HFF-Myc (cell line): Measurements from ENCODE around the gene ATP5ME.

Source experiments
- DNase-seq: peaks from one replicate; pipeline ENCODE4 v3.0.0-alpha.2; 2011; ENCODE audit warnings: low read depth; ENCODE audit errors: extremely low read depth
- H3K4me3 ChIP-seq: replicated peaks from 2 replicates; pipeline ENCODE4 v1.5.1; 2011; ENCODE audit warnings: low read depth, mild to moderate bottlenecking, control low read depth, low read length
- TF ChIP-seq, protein P1 (sequence below): IDR thresholded peaks from 2 replicates; pipeline ENCODE4 v1.5.1; 2012; ENCODE audit warnings: mild to moderate bottlenecking, low read depth, low read length, control low read depth; ENCODE audit errors: missing control alignments

ATP5ME gene

DNA sequence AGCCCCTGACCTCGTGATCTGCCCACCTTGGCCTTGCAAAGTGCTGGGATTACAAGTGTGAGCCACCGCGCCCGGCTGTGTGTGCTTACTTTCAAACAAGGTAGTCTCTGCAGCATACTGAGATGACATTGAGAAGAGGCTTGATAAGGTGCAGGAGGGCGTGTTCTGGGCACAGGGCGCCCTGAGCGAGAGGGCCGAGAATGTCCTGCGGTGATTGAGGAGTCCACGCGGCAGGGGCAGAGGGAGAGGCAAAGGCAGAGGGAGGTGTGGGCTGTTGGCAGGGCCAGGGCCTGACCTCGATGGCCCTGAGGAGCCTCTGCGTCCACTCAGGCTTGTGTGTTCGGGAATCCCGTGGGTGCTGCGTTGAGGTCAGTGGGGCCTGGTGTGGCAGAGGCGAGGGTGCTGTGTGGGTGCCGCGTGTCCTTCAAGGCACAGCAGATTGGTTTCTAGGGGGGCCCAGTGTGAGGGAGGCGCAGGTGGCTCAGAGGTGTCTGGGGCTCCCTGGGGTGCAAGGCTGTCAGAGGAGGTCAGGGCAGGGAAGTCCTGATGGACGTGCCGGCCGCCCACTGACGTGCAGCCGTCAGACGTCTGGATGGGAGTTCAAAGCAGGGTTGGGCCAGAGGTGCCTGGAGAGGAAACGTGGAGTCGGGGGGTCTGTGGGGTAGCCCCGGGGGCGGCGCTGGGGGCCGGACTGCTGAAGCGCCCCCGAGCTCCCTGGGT, 43.7 kb upstream of the ATP5ME start:
- no peak overlapping the region for H3K4me3 ChIP-seq
- DNase-seq = no peak
- TF ChIP-seq, protein P1, sequence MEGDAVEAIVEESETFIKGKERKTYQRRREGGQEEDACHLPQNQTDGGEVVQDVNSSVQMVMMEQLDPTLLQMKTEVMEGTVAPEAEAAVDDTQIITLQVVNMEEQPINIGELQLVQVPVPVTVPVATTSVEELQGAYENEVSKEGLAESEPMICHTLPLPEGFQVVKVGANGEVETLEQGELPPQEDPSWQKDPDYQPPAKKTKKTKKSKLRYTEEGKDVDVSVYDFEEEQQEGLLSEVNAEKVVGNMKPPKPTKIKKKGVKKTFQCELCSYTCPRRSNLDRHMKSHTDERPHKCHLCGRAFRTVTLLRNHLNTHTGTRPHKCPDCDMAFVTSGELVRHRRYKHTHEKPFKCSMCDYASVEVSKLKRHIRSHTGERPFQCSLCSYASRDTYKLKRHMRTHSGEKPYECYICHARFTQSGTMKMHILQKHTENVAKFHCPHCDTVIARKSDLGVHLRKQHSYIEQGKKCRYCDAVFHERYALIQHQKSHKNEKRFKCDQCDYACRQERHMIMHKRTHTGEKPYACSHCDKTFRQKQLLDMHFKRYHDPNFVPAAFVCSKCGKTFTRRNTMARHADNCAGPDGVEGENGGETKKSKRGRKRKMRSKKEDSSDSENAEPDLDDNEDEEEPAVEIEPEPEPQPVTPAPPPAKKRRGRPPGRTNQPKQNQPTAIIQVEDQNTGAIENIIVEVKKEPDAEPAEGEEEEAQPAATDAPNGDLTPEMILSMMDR = no peak

- H3K4me3 ChIP-seq = no peak overlapping the region
- no peak for DNase-seq
- TF ChIP-seq, protein P1 = no peak
Observed at GRCh38 chr4:714087-714486, 40.0 kb upstream of the ATP5ME start.

- TF ChIP-seq, protein P1 = no peak
- no peak for DNase-seq
Observed at GRCh38 chr4:712916-713632, 39.0 kb upstream of the ATP5ME start.

DNA sequence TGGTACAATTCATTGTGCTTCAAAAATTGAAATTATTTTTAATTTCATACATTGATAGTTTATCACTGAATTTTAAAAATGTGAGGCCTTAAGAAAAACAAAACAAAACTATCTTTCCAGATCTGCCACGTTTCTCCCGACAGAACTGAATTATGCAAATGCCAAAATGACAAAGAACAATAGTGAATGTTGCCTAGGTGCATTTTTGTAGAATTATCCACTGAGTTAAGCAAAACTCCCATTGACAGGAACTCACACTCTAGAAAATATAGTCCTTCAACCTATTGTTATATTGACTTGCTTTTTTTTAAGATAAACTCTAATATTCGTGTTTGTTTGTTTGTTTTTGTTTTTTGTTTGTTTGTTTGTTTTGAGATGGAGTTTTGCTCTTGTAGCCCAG, 38.0 kb upstream of the ATP5ME start:
- H3K4me3 ChIP-seq = no peak overlapping the region
- TF ChIP-seq, protein P1 = no peak
- DNase-seq = no peak

More at GRCh38 chr4:712916-713632, 39.0 kb upstream of the ATP5ME start:
- H3K4me3 ChIP-seq = no peak overlapping the region

DNA sequence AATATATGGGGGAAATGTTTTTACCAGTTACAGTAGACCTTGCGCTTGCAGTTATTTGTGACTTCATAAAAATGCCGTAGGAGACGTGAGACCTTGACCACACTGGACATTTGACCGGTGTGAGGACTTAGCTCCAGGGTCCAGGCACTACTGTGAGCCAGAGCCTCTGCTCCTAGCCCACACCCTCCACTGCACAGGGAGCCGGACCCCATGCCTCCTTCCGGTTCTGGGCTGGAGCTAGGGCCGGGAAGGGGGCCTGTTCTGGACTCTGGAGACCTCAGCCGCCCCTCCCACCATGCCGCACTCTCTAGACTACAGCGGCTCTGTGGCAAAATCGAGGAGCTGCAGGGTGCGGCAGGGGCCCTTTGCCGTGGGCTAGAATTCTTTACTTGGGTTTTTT, 36.8 kb upstream of the ATP5ME start:
- no peak for DNase-seq
- H3K4me3 ChIP-seq = no peak overlapping the region
- TF ChIP-seq, protein P1 = no peak

DNA sequence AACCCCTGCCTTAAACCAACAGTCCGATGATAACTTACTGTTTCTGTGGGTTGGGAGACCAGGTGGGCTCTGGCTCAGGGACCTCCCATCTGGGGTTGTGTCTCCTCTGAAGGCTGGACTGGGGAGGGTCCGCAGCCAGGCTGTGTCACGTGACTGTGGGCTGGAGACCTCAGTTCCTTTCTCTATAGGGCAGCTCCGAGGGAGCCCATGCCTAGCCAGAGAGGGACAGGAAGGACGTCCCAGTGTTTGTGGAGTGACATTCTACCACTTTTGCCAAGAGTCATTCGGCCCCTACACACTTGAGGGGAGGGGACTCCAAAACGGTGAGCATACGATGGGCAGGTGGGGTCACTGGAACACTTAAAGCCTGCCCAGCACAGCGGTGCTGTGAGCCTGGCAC, 36.0 kb upstream of the ATP5ME start:
- DNase-seq = no peak
- H3K4me3 ChIP-seq = no peak overlapping the region

More for the DNA sequence above, 36.0 kb upstream of the ATP5ME start:
- TF ChIP-seq, protein P1 = no peak
